PFSK-1 (cell line): Measurements from ENCODE around the gene HMGB4.

Experiments used
- FOXP2 ChIP-seq: optimal IDR thresholded peaks from 2 replicates; pipeline ENCODE3; 2011; ENCODE audit warnings: borderline replicate concordance, control low read depth, inconsistent platforms; ENCODE audit not compliant: insufficient read depth; ENCODE audit errors: extremely low read length, extremely low read depth
- POLR2AphosphoS5 ChIP-seq: IDR thresholded peaks from 2 replicates; pipeline ENCODE4 v1.6.1; 2012; ENCODE audit warnings: low read depth, mild to moderate bottlenecking, control low read depth, low read length, moderate library complexity
- REST ChIP-seq, 2 experiments: IDR thresholded peaks; 2 replicates each; pipeline versions ENCODE4 v1.6.1 to v1.8.0; 2011 to 2012; ENCODE audit warnings: low read depth in 2 of 2, low read length in 2 of 2, control low read depth in 1 of 2, inconsistent platforms in 1 of 2, mild to moderate bottlenecking in 1 of 2, moderate library complexity in 1 of 2; ENCODE audit not compliant: insufficient read depth in 1 of 2
- SIN3A ChIP-seq: IDR thresholded peaks from 2 replicates; pipeline ENCODE4 v1.6.1; 2012; ENCODE audit warnings: mild to moderate bottlenecking, low read length, moderate library complexity, borderline replicate concordance; ENCODE audit not compliant: insufficient read depth
- TAF1 ChIP-seq: IDR thresholded peaks from 2 replicates; pipeline ENCODE4 v1.6.1; 2012; ENCODE audit warnings: low read length, control low read depth, borderline replicate concordance; ENCODE audit not compliant: insufficient read depth

HMGB4 gene

GRCh38 chr1:33876970-33877650 is 13.2 kb downstream of the HMGB4 start:
- no peak for TF ChIP-seq FOXP2
- no peak for TF ChIP-seq TAF1
- no peak for TF ChIP-seq REST (IDR thresholded peaks at IDR 0.05; ENCODE audit: insufficient read depth in 1 of 2, low read depth in 2 of 2, low read length in 2 of 2)
- TF ChIP-seq SIN3A: no peak
- no peak for TF ChIP-seq POLR2AphosphoS5

GRCh38 chr1:33878392-33878791 is 14.5 kb downstream of the HMGB4 start:
- TF ChIP-seq POLR2AphosphoS5: no peak
- TF ChIP-seq REST (IDR thresholded peaks at IDR 0.05; ENCODE audit: insufficient read depth in 1 of 2, low read depth in 2 of 2, low read length in 2 of 2): no peak
- no peak for TF ChIP-seq SIN3A
- TF ChIP-seq FOXP2: no peak
- no peak for TF ChIP-seq TAF1

- TF ChIP-seq FOXP2 (no peak), SIN3A (no peak), TAF1 (no peak), POLR2AphosphoS5 (no peak), REST (IDR thresholded peaks at IDR 0.05; ENCODE audit: insufficient read depth in 1 of 2, low read depth in 2 of 2, low read length in 2 of 2) (peak; percentile 73 to 79; a peak in 3 of 4 replicates)
Measured at GRCh38 chr1:33880305-33880704, 16.4 kb downstream of the HMGB4 start.

GRCh38 chr1:33886496-33886895 is 22.6 kb downstream of the HMGB4 start:
- TF ChIP-seq REST (IDR thresholded peaks at IDR 0.05; ENCODE audit: insufficient read depth in 1 of 2, low read depth in 2 of 2, low read length in 2 of 2) (no peak), SIN3A (no peak), FOXP2 (no peak), TAF1 (no peak), POLR2AphosphoS5 (no peak)
